Measurements from ENCODE around the gene VAPA.

VAPA gene

GRCh38 chr18:10008006-10008647 lies 94.3 kb downstream of the VAPA start:
- DNase-seq: no peak
